Head of caudate nucleus (tissue), 42 donors: Measurements from ENCODE around the gene PARD6G.
"Not testable (repeated sequence)": the region's sequence is repeated elsewhere in the genome, so short reads cannot be mapped to it uniquely, and the experiment has no call there.

Experiments used
- DNase-seq, 42 donors: peaks; one replicate each; pipeline versions ENCODE4 v3.0.0 to v3.0.0-alpha.2; 2020 to 2021; ENCODE audit warnings: mixed read lengths in 7 of 42
- intact Hi-C: fragments of 100-400 bp; cut with DNase I; formaldehyde crosslinking; loops from one replicate; pipeline ENCODE4 v1.15.0; 2022

Gene PARD6G

DNA sequence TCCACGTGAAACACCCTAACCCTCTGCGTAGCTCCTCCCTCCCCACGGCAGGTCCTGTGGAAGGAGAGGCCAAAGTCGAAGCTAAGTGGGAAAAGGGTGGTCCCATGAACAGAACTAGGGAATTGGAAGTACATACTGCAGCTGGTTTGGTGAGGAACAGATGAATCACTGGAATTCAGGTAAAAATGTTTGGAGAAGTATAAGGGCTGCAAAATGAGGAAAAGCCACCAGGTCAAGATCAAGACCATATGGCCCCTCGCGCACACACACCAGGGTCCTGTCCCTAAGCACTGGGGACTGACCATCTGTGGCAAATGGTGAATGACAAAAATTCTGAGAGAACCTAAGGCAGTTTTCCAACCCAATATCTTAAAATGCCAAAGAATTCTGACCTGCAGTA lies 3.1 kb downstream of the PARD6G start:
- intact Hi-C loops: no loop called here
- DNase-seq: peak in 1 of 42 donors; percentile 29

DNA sequence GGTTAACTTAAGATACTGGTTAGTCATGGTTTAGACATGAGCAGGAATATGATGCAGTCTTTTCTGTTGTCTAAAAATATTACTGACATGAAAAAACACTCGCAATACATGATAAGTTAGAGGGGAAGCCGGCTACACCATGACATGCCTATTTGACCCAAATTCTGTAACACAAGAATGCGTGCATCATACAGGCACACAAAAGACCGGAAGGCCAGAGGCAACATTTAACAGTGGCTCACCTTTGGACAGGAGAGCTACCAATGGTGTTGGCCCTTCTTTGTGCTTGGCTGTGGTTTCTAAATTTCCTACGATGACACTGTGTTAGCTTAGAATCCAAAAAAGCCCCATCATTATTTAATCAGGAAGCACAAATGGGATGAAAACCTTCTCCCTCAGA lies 4.1 kb downstream of the PARD6G start:
- peak in 2 of 42 donors; percentile 9 to 20 for DNase-seq
- intact Hi-C loops: no loop called here

DNA sequence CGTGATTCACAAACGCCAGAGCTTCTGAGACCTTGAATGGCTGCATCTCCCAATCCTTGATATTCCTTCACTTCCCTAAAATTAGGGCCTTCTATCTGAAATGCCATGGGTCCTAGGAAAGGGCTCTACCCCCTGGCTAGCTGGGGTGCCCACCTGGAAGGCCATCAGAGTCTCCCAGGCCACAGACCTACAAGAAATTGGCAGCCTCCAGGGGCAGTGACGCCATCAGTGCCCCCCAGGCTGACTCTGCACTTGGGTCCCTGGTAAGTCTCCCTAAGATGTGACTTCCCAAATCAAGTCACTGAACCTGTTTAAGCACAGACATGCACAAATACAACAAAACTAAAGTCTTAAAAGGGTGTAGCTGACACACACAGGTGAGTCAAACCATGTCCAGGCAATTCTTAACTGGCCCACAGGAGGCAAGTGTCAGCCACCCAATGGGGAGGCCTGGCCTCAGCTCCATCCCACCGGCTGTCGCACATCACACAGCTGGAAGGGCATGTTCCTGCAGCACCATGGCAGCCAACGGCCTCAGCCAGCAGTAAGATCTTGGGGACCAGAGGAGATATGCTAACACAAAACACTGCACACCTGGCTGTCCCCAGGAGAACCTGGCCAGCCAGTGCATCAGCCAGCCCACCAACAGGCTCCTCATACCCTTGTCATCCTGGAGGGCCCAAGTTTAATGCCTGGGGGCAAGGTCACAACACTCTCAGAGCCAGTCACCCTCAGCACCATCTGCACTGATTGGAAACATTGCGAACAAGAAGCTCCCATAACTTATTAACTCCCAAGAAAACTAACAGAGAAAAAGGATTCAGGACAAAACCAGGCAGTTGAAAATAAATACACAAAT lies 5.2 kb downstream of the PARD6G start:
- DNase-seq: peak in 3 of 42 donors; percentile 20 to 33 (median 28)
- intact Hi-C loops: no loop called here

DNA sequence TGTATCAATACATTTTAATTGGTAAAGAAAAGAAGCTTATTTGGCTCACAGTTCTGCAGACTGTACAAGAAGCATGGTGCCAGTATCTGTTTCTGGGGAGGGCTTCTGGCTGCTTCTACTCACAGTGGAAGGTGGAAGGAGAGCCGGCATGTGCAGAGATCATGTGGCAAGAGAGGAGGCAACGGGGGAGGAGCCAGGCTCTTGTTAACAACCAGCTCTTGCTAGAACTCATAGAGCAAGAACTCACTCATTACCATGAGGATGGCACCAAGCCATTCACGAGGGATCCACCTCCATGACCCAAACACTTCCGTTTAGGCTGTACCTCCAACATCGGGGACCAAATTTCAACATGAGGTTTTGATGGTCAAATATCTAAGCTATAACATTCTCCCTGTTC lies 7.5 kb downstream of the PARD6G start:
- peak in 2 of 42 donors; percentile 22 to 31 for DNase-seq
- intact Hi-C loops: no loop called here

DNA sequence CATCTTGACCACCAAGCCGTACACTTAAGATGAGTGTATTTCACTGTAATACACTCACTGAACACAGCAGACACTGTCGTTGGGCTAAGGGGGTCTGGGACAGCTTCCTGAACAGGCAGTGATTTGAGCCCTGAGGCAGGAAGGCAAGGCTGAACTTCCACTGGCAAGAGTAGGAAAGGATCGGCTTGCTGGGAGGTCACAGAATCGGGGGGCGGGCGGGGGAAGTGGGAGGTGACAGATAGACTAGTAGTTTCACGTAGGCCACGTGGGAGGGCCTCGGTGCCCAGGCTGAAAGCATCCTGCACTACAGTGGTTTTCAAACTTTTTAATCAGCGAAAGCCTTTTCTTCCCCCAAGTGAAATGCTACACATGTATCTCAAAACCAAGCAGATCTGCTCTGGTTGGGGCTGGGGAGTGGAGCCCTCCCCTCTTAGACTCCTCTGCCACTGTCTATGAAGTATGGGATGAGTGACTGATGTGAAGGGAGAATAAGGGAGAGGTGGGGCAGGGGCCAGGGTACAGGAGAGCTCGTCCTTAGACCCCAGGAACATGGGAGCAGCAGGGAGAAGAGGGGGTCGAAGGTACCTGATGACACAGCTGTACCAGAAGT lies 8.6 kb downstream of the PARD6G start:
- peak in 2 of 42 donors; percentile 29 to 30 for DNase-seq
- intact Hi-C loops: no loop called here

DNA sequence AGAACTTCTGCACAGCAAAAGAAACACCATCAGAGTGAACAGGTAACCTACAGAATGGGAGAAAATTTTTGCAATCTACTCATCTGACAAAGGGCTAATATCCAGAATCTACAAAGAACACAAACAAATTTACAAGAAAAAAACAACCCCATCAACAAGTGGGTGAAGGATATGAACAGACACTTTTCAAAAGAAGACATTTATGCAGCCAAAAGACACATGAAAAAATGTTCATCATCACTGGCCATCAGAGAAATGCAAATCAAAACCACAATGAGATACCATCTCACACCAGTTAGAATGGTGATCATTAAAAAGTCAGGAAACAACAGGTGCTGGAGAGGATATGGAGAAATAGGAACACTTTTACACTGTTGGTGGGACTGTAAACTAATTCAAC lies 9.8 kb downstream of the PARD6G start:
- not testable (repeated sequence) for DNase-seq

DNA sequence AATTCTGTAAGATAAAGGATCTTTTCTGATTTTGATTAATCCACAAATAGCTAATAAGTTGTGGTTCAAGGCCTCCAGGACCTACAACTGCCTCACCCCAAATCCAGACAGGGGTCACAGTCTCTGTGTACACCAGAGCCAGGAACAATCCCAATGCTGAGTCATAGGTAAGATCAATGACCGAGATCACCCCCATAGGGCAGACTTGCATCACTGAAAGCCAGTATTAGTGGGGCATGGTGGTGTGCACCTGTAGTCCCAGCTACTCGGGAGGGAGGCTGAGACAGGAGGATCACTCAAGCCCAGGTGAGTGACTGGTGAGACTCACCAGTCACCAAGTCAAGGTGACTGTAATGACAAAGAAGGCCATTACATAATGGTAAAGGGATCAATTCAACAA lies 12.9 kb downstream of the PARD6G start:
- DNase-seq: peak in 1 of 42 donors; percentile 17
- intact Hi-C loops: no loop called here

More for the DNA sequence above, 9.8 kb downstream of the PARD6G start:
- intact Hi-C loops: not testable (repeated sequence)

DNA sequence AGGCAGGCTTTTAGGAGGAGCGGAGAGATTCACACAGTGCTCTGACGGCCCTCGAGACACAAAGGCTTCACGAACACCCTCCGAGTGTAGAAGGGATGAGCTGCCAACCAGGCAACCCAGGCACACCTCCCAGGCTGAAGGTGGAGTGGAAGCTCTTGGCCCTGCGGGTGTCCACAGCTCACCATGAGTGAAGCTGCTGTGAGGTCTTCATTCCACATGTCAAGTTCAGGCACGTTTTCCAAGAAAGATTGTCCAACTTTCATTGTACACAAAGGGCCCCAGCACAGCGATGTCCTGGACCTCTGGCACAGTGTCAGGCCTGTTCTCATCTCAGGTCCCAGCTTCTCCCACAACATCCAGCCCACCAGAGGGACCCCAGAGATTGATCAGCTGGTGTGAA lies 13.4 kb downstream of the PARD6G start:
- intact Hi-C loops: no loop called here
- DNase-seq: peak in 1 of 42 donors; percentile 21

DNA sequence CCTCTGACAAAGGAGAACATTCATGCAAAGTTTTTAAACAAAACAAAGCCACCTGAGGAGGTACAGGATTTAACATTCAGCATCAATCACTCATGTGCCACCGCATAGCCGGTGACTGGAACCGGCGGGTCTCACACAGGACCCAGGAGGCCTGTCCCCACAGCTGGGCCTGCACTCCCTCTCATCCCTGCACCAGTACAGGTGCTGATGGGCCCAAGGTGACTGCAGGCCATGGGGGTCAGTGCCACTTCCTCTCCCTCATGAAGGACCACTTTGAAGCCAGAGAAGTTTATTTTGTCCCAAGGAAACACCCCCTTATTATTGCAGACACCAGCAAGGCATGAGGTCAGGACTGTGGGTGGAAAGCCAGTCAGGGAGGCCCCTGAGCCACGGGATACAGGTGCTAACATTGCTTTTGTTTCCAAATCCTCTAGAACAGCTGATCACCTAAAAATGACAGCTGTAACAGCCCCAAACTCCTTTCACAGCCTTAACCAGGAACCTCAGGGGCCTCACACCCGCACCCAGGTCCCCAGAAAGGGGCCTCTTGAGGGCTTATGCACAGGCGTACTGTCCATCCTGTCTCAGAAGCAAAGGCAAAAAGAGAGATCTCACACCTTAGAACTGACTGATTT lies 14.0 kb downstream of the PARD6G start:
- peak in 2 of 42 donors; percentile 9 to 27 for DNase-seq
- intact Hi-C loops: no loop called here

DNA sequence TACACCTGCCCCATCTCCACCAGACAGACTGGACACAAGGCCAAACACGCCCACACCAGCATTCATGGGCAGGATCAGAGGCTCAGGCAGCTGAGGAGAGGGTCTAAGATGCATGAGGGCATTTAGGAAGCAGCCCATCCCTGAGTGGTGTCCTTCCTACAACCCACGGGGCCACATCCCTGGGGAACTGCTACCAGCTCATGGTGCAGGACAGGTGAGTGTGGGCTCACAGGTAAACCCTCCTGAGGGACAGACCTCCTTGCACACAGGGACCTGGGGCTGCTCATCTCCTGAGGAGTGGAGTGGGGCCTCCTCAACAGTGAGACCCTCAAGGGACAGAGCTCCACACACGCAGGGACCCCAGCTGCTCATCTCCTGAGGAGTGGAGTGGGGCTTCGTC lies 14.6 kb downstream of the PARD6G start:
- peak in 1 of 42 donors; percentile 8 for DNase-seq
- intact Hi-C loops: no loop called here

DNA sequence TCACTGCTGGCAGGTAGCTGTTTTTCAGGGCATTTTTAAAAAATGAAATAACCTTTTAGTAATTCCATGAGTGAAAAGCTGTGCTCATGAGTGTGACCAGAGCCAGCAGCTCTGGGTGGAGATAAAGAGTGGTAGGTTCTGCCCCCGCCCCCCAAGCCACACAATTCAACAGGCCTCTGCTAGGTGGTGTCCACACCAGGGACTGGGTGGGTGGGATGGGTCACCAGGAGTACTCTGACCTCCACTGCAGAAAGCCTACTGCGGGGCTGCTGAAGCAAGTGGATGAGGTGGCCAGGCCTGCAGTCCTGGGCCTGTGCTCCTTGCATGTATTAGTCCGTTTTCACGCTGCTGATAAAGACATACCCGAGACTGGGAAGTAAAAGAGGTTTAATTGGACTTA lies 15.3 kb downstream of the PARD6G start:
- DNase-seq: peak in 2 of 42 donors; percentile 9 to 24
- intact Hi-C loops: no loop called here

DNA sequence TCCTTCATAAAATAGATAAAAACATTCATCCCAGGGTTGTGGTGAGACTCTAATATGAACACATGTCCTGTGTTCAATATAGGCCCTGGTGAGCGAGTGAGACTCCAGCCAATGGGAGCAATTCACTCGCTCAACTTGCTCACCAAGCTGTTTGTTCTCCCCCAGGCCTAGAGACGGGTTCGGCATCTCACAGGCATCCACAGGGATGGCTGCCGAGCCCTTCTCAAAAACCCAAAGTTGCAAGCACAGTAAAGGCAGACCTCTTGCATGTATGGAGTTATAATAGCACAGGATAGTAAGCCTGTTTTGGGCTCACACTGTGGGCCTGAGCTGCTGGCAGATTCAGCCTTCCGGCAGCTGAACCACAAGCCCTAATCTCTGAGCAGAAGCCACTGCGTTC lies 15.7 kb downstream of the PARD6G start:
- peak in 2 of 42 donors; percentile 7 to 16 for DNase-seq
- intact Hi-C loops: no loop called here

DNA sequence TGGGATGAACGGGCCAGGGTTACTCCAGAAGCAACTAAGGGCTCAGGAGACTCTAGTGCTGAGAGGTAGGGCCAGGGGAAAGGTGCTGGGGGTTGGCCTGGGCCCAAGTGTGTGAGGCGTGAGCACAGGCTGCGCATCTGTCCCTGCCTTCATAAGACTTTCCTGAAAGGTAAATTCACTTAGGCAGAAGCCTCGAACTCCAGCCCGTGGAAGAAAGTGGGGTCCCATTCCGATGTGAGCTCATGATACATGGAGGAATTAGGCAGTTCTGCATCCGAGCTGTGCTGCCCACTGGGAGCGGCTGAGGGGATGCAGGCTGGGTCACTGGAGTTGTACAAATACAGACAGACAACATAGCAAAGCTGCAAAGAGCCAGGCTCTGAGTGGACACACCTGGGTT lies 16.2 kb downstream of the PARD6G start:
- peak in 1 of 42 donors; percentile 27 for DNase-seq
- intact Hi-C loops: no loop called here

DNA sequence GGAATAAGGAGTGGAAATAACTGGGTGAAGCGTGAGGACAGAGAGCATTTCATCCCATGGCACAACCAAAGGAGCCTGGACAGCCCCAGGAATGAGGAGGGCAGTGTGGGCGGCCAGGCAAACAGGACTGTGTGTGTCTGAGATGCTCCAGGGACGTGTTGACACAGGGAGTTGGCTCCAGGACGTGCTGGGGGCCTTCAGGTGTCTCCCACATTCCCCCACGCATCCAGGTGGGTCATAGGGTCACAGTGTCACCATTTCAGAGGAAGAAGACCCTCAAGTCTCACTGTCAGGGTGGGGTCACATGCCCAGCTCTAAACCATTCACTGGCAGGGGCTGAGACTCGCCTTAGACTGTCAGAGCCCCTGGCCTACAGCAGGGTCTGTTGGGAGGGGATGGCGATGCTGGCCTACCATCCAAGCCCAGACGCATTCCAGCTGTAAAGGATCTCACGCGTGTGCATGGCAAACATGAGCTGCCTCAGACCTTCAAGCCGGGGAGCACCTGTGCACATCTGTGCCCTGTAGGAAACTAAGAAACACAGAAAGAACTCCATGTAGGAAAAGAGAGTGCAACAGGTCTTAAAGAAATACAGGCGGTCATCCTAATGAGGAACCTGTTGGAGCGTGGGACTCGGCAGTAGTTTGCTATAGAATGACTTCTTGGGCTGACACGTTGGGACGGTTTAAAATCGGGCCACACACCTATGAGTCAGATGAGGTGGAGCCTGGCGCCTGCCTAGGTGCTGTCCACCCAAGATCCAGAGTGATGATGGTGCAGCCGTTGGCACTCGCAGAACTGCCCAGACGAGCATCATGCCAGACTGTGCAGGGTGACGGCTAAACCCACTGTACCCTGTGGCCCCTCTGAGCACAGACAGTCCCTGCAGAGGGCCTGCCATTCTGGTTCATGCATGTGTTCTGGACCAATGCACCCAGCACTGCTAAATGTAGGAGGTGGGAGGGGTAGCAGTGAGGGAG lies 17.3 kb downstream of the PARD6G start:
- peak in 2 of 42 donors; percentile 27 to 31 for DNase-seq
- intact Hi-C loops: no loop called here

DNA sequence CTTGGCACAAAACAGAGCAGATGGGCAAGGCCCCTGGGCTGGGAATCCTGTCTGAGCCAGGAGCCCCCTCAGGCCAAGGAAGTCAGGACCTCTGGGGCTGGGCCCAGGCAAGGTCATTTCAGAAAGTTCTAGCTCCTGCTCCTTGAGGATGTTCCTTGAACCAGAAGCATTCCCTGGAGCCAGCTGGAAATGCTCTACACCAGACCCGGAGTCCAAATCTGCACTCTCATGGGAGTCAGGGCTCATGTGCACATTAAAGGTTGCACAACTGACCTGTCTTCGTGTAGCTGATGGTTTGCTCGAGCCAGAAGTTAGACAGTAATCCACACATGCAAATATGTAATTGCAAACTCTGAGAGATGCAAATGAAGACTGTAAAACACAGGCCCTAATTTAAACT lies 18.0 kb downstream of the PARD6G start:
- intact Hi-C loops: no loop called here
- peak in 2 of 42 donors; percentile 16 to 20 for DNase-seq

DNA sequence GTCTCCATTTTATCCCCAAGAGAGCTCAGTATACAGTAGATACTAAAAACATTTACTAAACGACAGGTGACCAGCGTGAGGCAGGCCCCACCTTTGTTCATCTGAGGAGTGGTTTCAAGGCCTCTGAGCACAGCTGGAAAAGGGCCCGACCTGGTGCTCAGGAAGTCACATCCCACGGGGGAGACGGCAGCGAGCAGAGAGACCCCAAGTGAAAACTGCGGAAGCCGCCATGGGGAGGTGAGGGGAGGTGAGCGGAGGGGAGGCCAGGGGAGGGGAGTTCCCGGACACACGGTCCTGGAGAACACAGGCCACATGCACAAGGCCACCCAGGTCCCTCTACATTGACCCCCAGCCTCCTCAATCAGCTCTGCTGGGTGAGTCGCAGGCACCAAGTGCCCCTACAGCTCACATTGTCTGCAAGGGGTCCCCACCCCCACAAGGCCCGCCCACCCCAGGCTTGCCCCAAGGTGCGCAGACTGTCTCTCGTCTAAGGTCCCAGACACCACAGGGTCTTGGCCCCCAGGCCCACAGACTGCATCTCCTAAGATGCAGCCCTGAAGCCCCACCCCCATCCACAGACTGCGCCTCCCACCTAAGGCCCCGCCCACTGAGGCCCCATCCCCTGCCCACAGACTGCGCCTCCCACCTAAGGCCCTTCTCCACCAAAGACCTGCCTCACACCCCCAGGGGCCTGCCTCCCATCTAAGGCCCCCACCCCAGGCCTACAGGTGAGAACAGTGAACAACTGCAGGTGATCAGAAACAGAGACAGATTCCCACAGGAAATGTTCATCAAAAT lies 19.1 kb downstream of the PARD6G start:
- peak in 2 of 42 donors; percentile 18 to 20 for DNase-seq
- intact Hi-C loops: no loop called here

DNA sequence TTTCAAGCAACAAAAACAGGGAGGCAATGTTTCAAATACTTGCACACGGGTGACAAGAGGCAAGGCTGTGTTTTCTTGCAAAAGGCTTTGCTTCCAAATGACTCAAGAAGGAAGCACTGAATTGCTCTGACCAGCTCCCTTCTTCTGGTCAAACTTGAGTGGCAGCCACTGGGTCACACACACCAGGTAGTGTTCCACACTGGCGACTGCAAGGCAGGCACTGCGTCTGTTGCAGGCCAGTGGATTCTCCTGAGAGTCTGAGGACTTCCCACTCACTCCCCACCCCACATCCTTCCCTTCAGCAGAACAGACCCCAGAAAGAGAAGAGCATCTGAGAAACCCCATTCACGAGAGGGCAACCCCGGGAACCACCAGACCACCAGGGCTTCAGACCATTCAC lies 19.8 kb downstream of the PARD6G start:
- intact Hi-C loops: no loop called here
- peak in 2 of 42 donors; percentile 12 to 13 for DNase-seq

DNA sequence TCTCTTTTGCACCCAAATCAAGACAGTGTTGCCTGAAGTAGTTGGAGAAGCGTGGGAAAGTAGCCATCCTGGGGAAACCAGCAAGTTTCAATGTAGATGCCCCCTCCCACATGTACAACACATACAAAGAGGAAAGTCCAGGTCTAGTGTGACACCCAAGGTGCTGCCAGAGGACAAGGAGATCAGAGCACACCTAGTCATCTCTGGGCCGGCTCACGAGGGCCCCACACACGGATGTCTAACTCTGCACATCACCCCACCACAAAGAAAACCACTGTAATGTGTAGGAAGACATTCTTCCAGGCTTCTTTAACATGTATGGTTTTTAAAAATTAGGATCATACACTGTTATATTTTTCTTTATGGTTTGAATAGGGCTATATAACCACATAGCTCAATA lies 21.6 kb downstream of the PARD6G start:
- intact Hi-C loops: no loop called here
- DNase-seq: peak in 2 of 42 donors; percentile 8 to 23
